HCT116 (cell line): Measurements from ENCODE around the gene S100A7A. TPM values are rescaled to one million over a fixed set of nuclear protein-coding genes. Genes with fewer than 3 reads are reported as not detected.

Source experiments
- ATAC-seq: fragments of 200-7000 bp; cut with Tn5 transposase; 2 replicates; pipeline ENCODE4 v1.9.1; 2020; ENCODE audit warnings: mild to moderate bottlenecking, moderate library complexity
- BruUV-seq: library from RNA; stranded (reverse); fragments of 400-500 nt; replicated peaks from 2 replicates; lab custom pipeline; 2021; lab: Mats Ljungman, UMichigan
- CTCF ChIA-PET: fragments of 300-600 bp; sonication (Branson Sonifier 250); formaldehyde crosslinking; loops from one replicate; lab custom pipeline; 2021; ENCODE audit warnings: antibody characterized with exemption; lab: Charles Lee
- POLR2A ChIA-PET: fragments of 300-600, 350-600 bp; sonication (Branson Sonifier 250); formaldehyde crosslinking; loops from one replicate; lab custom pipeline; 2021; ENCODE audit warnings: antibody characterized with exemption; lab: Charles Lee
- RAD21 ChIA-PET, 2 experiments: fragments of 300-600 bp; sonication (Branson Sonifier 250); formaldehyde crosslinking; loops; one replicate each; lab custom pipeline; 2023; ENCODE audit warnings: low total read pairs in 2 of 2; ENCODE audit not compliant: uncharacterized antibody in 2 of 2, unreplicated experiment in 2 of 2, low non-redundant PET in 1 of 2; lab: Charles Lee
- DNase-seq: peaks from one replicate; pipeline ENCODE4 v3.0.0-alpha.2; 2010; ENCODE audit warnings: low read depth, low spot score
- H2AFZ ChIP-seq: fragments of 200-600 bp; shearing (Covaris generic), sonication (generic); 2 replicates; pipeline ENCODE4 v1.6.1; 2017; ENCODE audit warnings: low read depth, mixed run types, mixed read lengths, antibody characterized with exemption, low read length; ENCODE audit not compliant: poor library complexity, severe bottlenecking
- H3K27ac ChIP-seq: 2 replicates; pipeline ENCODE4 v1.5.1; 2012; ENCODE audit warnings: low read depth, low read length
- H3K27me3 ChIP-seq: fragments of 200-600 bp; sonication (generic); 2 replicates; pipeline ENCODE4 v1.6.1; 2016; ENCODE audit warnings: mixed run types, low read length, mixed read lengths; ENCODE audit not compliant: insufficient read depth
- H3K36me3 ChIP-seq, 2 experiments: fragments of 200-500 bp in 1 of 2; fragments of 200-600 bp in 1 of 2; sonication (Bioruptor generic) in 1 of 2; sonication (generic) in 1 of 2; 2 replicates each; pipeline versions ENCODE4 v1.5.1 to v1.6.1; 2014 to 2016; ENCODE audit warnings: low read length in 2 of 2, inconsistent platforms in 1 of 2, mixed read lengths in 1 of 2, mixed run types in 1 of 2; ENCODE audit not compliant: insufficient read depth in 2 of 2, control insufficient read depth in 1 of 2
- H3K4me1 ChIP-seq, 2 experiments: fragments of 200-600 bp in 1 of 2; sonication (generic) in 1 of 2; 2 replicates each; pipeline versions ENCODE4 v1.5.1 to v1.6.1; 2012 to 2017; ENCODE audit warnings: low read length in 2 of 2, inconsistent platforms in 1 of 2, mild to moderate bottlenecking in 1 of 2, mixed read lengths in 1 of 2, mixed run types in 1 of 2, moderate library complexity in 1 of 2; ENCODE audit not compliant: insufficient read depth in 2 of 2, control insufficient read depth in 1 of 2
- H3K4me2 ChIP-seq: fragments of 200-600 bp; sonication (generic); 2 replicates; pipeline ENCODE4 v1.6.1; 2017; ENCODE audit warnings: mixed run types, low read length, mixed read lengths
- H3K4me3 ChIP-seq, 2 experiments: fragments of 200-600 bp in 1 of 2; sonication (generic) in 1 of 2; replicated peaks in 1 of 2; 2 replicates each; pipeline ENCODE4 v1.5.1; 2011 to 2016; ENCODE audit warnings: low read length in 2 of 2, control low read depth in 1 of 2, low read depth in 1 of 2, mild to moderate bottlenecking in 1 of 2, mixed read lengths in 1 of 2, mixed run types in 1 of 2
- H3K79me2 ChIP-seq: fragments of 200-600 bp; sonication (generic); 2 replicates; pipeline ENCODE4 v1.6.1; 2017; ENCODE audit warnings: mild to moderate bottlenecking, mixed run types, low read length, moderate library complexity, mixed read lengths; ENCODE audit not compliant: insufficient read depth
- H3K9ac ChIP-seq: fragments of 200-600 bp; sonication (generic); 2 replicates; pipeline ENCODE4 v1.6.1; 2016; ENCODE audit warnings: low read length, mixed read lengths
- H3K9me2 ChIP-seq: fragments of 200-600 bp; sonication (generic), shearing (Covaris generic); 2 replicates; pipeline ENCODE4 v1.6.1; 2017; ENCODE audit warnings: mixed run types, mild to moderate bottlenecking, moderate library complexity; ENCODE audit not compliant: insufficient read depth
- H3K9me3 ChIP-seq, 2 experiments: fragments of 200-500 bp in 1 of 2; fragments of 200-600 bp in 1 of 2; sonication (Bioruptor generic) in 1 of 2; sonication (generic) in 1 of 2; 2 replicates each; pipeline ENCODE4 v1.6.1; 2014 to 2017; ENCODE audit warnings: low read length in 2 of 2, mixed read lengths in 2 of 2, inconsistent platforms in 1 of 2, low read depth in 1 of 2, mild to moderate bottlenecking in 1 of 2, mixed run types in 1 of 2, moderate library complexity in 1 of 2; ENCODE audit not compliant: control insufficient read depth in 1 of 2, insufficient read depth in 1 of 2
- H4K20me1 ChIP-seq: fragments of 200-600 bp; sonication (generic), shearing (Covaris generic); 2 replicates; pipeline ENCODE4 v1.6.1; 2017; ENCODE audit warnings: mixed run types, mild to moderate bottlenecking, moderate library complexity; ENCODE audit not compliant: insufficient read depth
- CEBPB ChIP-seq: IDR thresholded peaks from 2 replicates; pipeline ENCODE4 v1.6.1; 2012; ENCODE audit warnings: low read depth
- EGR1 ChIP-seq: IDR thresholded peaks from 2 replicates; pipeline ENCODE4 v1.6.1; 2012; ENCODE audit warnings: low read depth
- ELF1 ChIP-seq: IDR thresholded peaks from 2 replicates; pipeline ENCODE4 v1.6.1; 2012; ENCODE audit warnings: low read depth, borderline replicate concordance
- POLR2A ChIP-seq: IDR thresholded peaks from 2 replicates; pipeline ENCODE4 v1.7.0; 2011; ENCODE audit warnings: borderline replicate concordance; ENCODE audit not compliant: insufficient read depth, insufficient read length; ENCODE audit errors: extremely low read depth
- POLR2AphosphoS5 ChIP-seq: IDR thresholded peaks from 2 replicates; pipeline ENCODE4 v1.6.1; 2011; ENCODE audit warnings: mild to moderate bottlenecking, low read depth, low read length, moderate library complexity
- RAD21 ChIP-seq: IDR thresholded peaks from 2 replicates; pipeline ENCODE4 v1.6.1; 2012; ENCODE audit warnings: low read depth, mild to moderate bottlenecking
- SIN3A ChIP-seq: IDR thresholded peaks from 2 replicates; pipeline ENCODE4 v1.6.1; 2012; ENCODE audit warnings: low read depth
- SP1 ChIP-seq: IDR thresholded peaks from 2 replicates; pipeline ENCODE4 v1.6.1; 2012; ENCODE audit warnings: low read depth
- TCF7L2 ChIP-seq: IDR thresholded peaks from 2 replicates; pipeline ENCODE4 v1.7.0; 2011; ENCODE audit warnings: borderline replicate concordance, inconsistent platforms; ENCODE audit not compliant: insufficient read depth, insufficient read length; ENCODE audit errors: extremely low read depth
- ZNF274 ChIP-seq: fragments of 200-500 bp; sonication (Bioruptor generic); IDR thresholded peaks from 2 replicates; pipeline ENCODE4 v1.6.1; 2014; ENCODE audit warnings: mild to moderate bottlenecking, low read depth, low read length, inconsistent platforms
- intact Hi-C: fragments of 100-400 bp; cut with micrococcal nuclease; formaldehyde crosslinking; loops from 2 replicates; pipeline ENCODE4 v1.10.0; 2022
- total RNA-seq: library from RNA; stranded (reverse); gene quantifications from one replicate; pipeline ENCODE4 v1.2.1, GENCODE V29; 2021; ENCODE audit not compliant: unreplicated experiment
- TF ChIP-seq, protein P1 (sequence below): IDR thresholded peaks from 2 replicates; pipeline ENCODE4 v1.6.1; 2012; ENCODE audit warnings: low read depth
- TF ChIP-seq, protein P2 (sequence below): IDR thresholded peaks from 2 replicates; pipeline ENCODE4 v1.6.1; 2012
- TF ChIP-seq, protein P3 (sequence below), 3 experiments: fragments of 200-600 bp in 1 of 3; sonication (generic) in 1 of 3; IDR thresholded peaks in 2 of 3; conservative IDR thresholded peaks in 1 of 3; 2 replicates each; pipeline ENCODE4 v1.5.1; 2012 to 2017; ENCODE audit warnings: low read depth in 2 of 3, low read length in 2 of 3, antibody characterized with exemption in 1 of 3, borderline replicate concordance in 1 of 3, control low read depth in 1 of 3, mild to moderate bottlenecking in 1 of 3, mixed read lengths in 1 of 3, mixed run types in 1 of 3, moderate library complexity in 1 of 3; ENCODE audit not compliant: insufficient read depth in 1 of 3

The S100A7A gene
- total RNA-seq, 1 experiment from 2014 or later, result not detected

DNA sequence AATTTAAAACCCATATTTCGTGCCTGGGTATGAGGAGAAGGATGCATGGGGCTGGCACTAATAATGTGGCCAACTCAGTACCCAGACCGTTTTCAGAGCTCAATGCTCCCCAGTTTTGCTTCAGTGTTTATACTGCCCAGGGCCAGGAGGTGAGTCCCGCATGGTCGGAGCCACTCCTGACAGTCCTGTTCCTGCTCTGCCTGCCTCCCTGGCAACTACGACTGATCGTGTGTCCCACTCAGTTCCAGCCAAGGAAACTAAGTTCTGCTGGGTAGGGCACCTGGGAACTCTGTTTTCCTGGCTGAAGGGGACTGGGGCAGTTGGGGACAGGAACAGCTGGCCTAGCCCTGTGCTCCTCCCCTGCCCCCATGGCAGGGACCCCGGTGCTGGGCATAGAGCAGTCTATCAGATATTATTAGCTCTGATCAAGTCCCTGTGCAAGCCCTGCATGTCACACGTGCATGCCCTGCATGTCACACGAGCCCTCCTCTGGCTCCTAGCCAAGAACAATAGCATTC lies 25.0 kb downstream of the S100A7A start (continued):
- TF ChIP-seq, protein P1, sequence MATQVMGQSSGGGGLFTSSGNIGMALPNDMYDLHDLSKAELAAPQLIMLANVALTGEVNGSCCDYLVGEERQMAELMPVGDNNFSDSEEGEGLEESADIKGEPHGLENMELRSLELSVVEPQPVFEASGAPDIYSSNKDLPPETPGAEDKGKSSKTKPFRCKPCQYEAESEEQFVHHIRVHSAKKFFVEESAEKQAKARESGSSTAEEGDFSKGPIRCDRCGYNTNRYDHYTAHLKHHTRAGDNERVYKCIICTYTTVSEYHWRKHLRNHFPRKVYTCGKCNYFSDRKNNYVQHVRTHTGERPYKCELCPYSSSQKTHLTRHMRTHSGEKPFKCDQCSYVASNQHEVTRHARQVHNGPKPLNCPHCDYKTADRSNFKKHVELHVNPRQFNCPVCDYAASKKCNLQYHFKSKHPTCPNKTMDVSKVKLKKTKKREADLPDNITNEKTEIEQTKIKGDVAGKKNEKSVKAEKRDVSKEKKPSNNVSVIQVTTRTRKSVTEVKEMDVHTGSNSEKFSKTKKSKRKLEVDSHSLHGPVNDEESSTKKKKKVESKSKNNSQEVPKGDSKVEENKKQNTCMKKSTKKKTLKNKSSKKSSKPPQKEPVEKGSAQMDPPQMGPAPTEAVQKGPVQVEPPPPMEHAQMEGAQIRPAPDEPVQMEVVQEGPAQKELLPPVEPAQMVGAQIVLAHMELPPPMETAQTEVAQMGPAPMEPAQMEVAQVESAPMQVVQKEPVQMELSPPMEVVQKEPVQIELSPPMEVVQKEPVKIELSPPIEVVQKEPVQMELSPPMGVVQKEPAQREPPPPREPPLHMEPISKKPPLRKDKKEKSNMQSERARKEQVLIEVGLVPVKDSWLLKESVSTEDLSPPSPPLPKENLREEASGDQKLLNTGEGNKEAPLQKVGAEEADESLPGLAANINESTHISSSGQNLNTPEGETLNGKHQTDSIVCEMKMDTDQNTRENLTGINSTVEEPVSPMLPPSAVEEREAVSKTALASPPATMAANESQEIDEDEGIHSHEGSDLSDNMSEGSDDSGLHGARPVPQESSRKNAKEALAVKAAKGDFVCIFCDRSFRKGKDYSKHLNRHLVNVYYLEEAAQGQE, result no peak
- no peak for TF ChIP-seq SP1

DNA sequence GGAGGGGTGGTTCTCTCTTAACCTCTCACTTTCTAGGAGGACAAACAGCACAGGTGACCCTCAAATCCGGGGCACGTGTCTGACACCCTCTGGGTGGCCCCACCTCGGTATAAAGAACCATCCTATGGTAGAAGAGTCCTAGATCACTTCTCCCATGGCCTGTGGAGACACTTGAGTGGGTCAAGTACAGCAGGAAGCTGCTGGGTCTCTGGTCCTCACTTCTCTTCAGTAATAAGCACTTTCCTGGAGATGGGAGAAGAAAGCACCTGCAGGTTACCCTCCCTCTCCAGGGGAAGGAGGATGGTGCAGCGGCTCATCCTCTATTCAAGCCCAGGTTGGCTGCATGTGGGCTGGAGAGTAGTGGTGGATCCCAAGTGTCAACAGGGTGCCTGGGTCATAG lies 27.2 kb downstream of the S100A7A start:
- Histone ChIP-seq H3K4me1 (peaks cover 0 to 7% of the 10 kb centered on the region in 2 experiments; a peak in 1 of 4 replicates), H3K79me2 (no peaks in the 10 kb centered on the region), H4K20me1 (no peaks in the 10 kb centered on the region), H3K27ac (no peak overlapping the region), H3K4me2 (no peak overlapping the region), H3K9me3 (no peaks in the 10 kb centered on the region), H3K4me3 (no peak overlapping the region), H3K9me2 (no peaks in the 10 kb centered on the region), H2AFZ (no peak overlapping the region), H3K9ac (no peak overlapping the region), H3K27me3 (peaks cover 76% of the 10 kb centered on the region), H3K36me3 (no peaks in the 10 kb centered on the region)
- BruUV-seq, result no TSS peak
- POLR2A ChIA-PET, result no interaction called here
- intact Hi-C loops, result no loop called here
- no peak for TF ChIP-seq EGR1
- no peak for TF ChIP-seq SIN3A
- TF ChIP-seq, protein P2, sequence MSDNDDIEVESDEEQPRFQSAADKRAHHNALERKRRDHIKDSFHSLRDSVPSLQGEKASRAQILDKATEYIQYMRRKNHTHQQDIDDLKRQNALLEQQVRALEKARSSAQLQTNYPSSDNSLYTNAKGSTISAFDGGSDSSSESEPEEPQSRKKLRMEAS, result no peak
- TF ChIP-seq ELF1, result no peak
- no peak for TF ChIP-seq ZNF274
- no peak for TF ChIP-seq CEBPB
- TF ChIP-seq RAD21, result no peak
- TF ChIP-seq SP1, result no peak
- no peak for TF ChIP-seq POLR2AphosphoS5
- TF ChIP-seq, protein P3, sequence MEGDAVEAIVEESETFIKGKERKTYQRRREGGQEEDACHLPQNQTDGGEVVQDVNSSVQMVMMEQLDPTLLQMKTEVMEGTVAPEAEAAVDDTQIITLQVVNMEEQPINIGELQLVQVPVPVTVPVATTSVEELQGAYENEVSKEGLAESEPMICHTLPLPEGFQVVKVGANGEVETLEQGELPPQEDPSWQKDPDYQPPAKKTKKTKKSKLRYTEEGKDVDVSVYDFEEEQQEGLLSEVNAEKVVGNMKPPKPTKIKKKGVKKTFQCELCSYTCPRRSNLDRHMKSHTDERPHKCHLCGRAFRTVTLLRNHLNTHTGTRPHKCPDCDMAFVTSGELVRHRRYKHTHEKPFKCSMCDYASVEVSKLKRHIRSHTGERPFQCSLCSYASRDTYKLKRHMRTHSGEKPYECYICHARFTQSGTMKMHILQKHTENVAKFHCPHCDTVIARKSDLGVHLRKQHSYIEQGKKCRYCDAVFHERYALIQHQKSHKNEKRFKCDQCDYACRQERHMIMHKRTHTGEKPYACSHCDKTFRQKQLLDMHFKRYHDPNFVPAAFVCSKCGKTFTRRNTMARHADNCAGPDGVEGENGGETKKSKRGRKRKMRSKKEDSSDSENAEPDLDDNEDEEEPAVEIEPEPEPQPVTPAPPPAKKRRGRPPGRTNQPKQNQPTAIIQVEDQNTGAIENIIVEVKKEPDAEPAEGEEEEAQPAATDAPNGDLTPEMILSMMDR (IDR thresholded peaks at IDR 0.05 in 2 of 3, conservative IDR thresholded peaks at IDR 0.05 in 1 of 3; ENCODE audit: borderline replicate concordance in 1 of 3, insufficient read depth in 1 of 3, low read depth in 2 of 3, low read length in 2 of 3), result no peak
- no peak for TF ChIP-seq POLR2A
- TF ChIP-seq, protein P1, result no peak
- TF ChIP-seq TCF7L2, result no peak
- ATAC-seq (no peak), DNase-seq (no peak)
- RAD21 ChIA-PET, result no interaction called here
- CTCF ChIA-PET, result no interaction called here
